Measurements from ENCODE around the gene B3GNT9. TPM values are rescaled to one million over a fixed set of nuclear protein-coding genes. Genes with fewer than 3 reads are reported as not detected.

The B3GNT9 gene
- total and polyA plus RNA-seq, 2 of the 8 experiments (the other 6 are each of a cell fraction or from before 2014, with no cell fraction given) = 3.5 to 9.0 TPM

GRCh38 chr16:67129422-67129821 is 21.4 kb downstream of the B3GNT9 start:
- Histone ChIP-seq H3K9me3 (ENCODE audit: insufficient read depth in 2 of 2, low read depth in 1 of 2, low read length in 1 of 2) (no peaks in the 10 kb centered on the region), H3K18ac (ENCODE audit: extremely low read depth, low read length) (no peak overlapping the region), H3K4me2 (ENCODE audit: insufficient read depth in 1 of 2, low read depth in 2 of 2, low read length in 2 of 2) (no peak overlapping the region), H3K14ac (ENCODE audit: insufficient read length) (no peak overlapping the region), H2BK15ac (ENCODE audit: low read length) (no peak overlapping the region), H3K27ac (ENCODE audit: low read depth, low read length) (no peak overlapping the region), H2AFZ (ENCODE audit: low read length) (no peak overlapping the region), H3K4ac (replicated peaks; ENCODE audit: insufficient read length, low read depth, low read length) (no peak overlapping the region), H3K23ac (ENCODE audit: insufficient read length) (no peak overlapping the region), H3K4me3 (ENCODE audit: extremely low read depth in 1 of 4, insufficient read depth in 2 of 4, low read depth in 3 of 4, low read length in 4 of 4) (no peak overlapping the region), H2BK5ac (ENCODE audit: low read depth, low read length) (no peak overlapping the region), H3K36me3 (ENCODE audit: control insufficient read depth in 2 of 4, insufficient read depth in 4 of 4, low read length in 3 of 4) (peaks cover 8 to 18% (median 13%) of the 10 kb centered on the region in 4 experiments; a peak in 7 of 8 replicates), H3K9ac (replicated peaks in 1 of 4; ENCODE audit: extremely low read depth in 1 of 4, low read depth in 3 of 4, low read length in 3 of 4) (no peak overlapping the region), H4K91ac (replicated peaks; ENCODE audit: insufficient read length, low read length) (no peak overlapping the region), H2AK5ac (ENCODE audit: low read depth, low read length) (no peak overlapping the region), H2BK12ac (ENCODE audit: low read depth, low read length) (no peak overlapping the region), H2BK20ac (ENCODE audit: low read length) (no peak overlapping the region), H3K79me2 (ENCODE audit: control insufficient read depth in 1 of 2, insufficient read depth in 2 of 2, low read length in 2 of 2) (peaks cover 0 to 2% of the 10 kb centered on the region in 2 experiments; a peak in 1 of 4 replicates), H4K5ac (ENCODE audit: insufficient read length, low read depth, low read length) (no peak overlapping the region), H3K79me1 (ENCODE audit: low read depth, low read length) (no peaks in the 10 kb centered on the region), H4K20me1 (replicated peaks in 1 of 2; ENCODE audit: control insufficient read depth in 1 of 2, insufficient read depth in 2 of 2, low read length in 2 of 2) (peaks cover 0 to 2% of the 10 kb centered on the region in 2 experiments), H4K8ac (ENCODE audit: extremely low read depth, insufficient read depth, low read length) (no peak overlapping the region), H3K23me2 (ENCODE audit: low read depth, low read length) (no peaks in the 10 kb centered on the region), H3K56ac (replicated peaks; ENCODE audit: insufficient read length, low read depth, low read length) (no peak overlapping the region), H3K27me3 (replicated peaks in 1 of 4; ENCODE audit: control insufficient read depth in 3 of 4, extremely low read depth in 1 of 4, insufficient read depth in 3 of 4, low read length in 3 of 4) (no peaks in the 10 kb centered on the region), H2BK120ac (replicated peaks; ENCODE audit: low read depth, low read length) (no peak overlapping the region), H3K4me1 (replicated peaks in 1 of 4; ENCODE audit: control insufficient read depth in 3 of 4, insufficient read depth in 4 of 4, low read length in 3 of 4) (no peaks in the 10 kb centered on the region)
- DNase-seq (ENCODE audit: low read depth in 1 of 2, low spot score in 2 of 2) (no peak), FAIRE-seq (no peak)
- POLR2A ChIA-PET (ENCODE audit: partially characterized antibody) = no interaction called here
- 93% methylated on average over 3 of the region's 3 CpGs; no CpG with 5 or more reads in 1 of the 2 experiments for WGBS, 2 experiments (ENCODE audit: extremely low coverage in 1 of 2, insufficient coverage in 1 of 2, insufficient read length in 1 of 2, insufficient replicate concordance in 2 of 2, low coverage in 1 of 2, low lambda C conversion rate in 2 of 2, missing lambda C conversion rate in 1 of 2)
- TF ChIP-seq, protein P1, sequence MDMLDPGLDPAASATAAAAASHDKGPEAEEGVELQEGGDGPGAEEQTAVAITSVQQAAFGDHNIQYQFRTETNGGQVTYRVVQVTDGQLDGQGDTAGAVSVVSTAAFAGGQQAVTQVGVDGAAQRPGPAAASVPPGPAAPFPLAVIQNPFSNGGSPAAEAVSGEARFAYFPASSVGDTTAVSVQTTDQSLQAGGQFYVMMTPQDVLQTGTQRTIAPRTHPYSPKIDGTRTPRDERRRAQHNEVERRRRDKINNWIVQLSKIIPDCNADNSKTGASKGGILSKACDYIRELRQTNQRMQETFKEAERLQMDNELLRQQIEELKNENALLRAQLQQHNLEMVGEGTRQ (IDR thresholded peaks at IDR 0.05; ENCODE audit: low read length) = no peak
- TF ChIP-seq SRF (IDR thresholded peaks at IDR 0.05; ENCODE audit: low read depth, low read length) = no peak
- TF ChIP-seq RXRA (IDR thresholded peaks at IDR 0.05; ENCODE audit: insufficient read depth, low read depth, low read length) = no peak
- no peak for TF ChIP-seq BCL11A (IDR thresholded peaks at IDR 0.05; ENCODE audit: low read depth in 2 of 2, low read length in 2 of 2)
- CTCF ChIA-PET (ENCODE audit: partially characterized antibody) = interaction anchor here (0.5 to 4.7 kb wide), 16 partner anchors 9 to 1147 kb away, joined by 3 to 26 read pairs (median 4); partner anchors contain the start of gene CES3
